GM19324 (cell line): ENCODE data around the gene THSD4.

Experiments used
- ATAC-seq: cut with Tn5 transposase; IDR thresholded peaks from one replicate; pipeline ENCODE4 v1.9.1; 2021; ENCODE audit warnings: mild to moderate bottlenecking, moderate library complexity; ENCODE audit not compliant: unreplicated experiment, low FRiP score

The THSD4 gene

GRCh38 chr15:71505962-71506361, 390.7 kb downstream of the THSD4 start:
- ATAC-seq = no peak

GRCh38 chr15:71506946-71507345, 391.7 kb downstream of the THSD4 start:
- no peak for ATAC-seq

- no peak for ATAC-seq
These were observed 392.9 kb downstream of the THSD4 start for GRCh38 chr15:71508081-71508682.

GRCh38 chr15:71509139-71509538, 393.9 kb downstream of the THSD4 start:
- no peak for ATAC-seq

GRCh38 chr15:71510763-71511162, 395.5 kb downstream of the THSD4 start:
- ATAC-seq = no peak

GRCh38 chr15:71511796-71512681, 396.8 kb downstream of the THSD4 start:
- no peak for ATAC-seq

- ATAC-seq = no peak
These were observed 397.4 kb downstream of the THSD4 start for GRCh38 chr15:71512682-71513006.

- no peak for ATAC-seq
These were observed 400.3 kb downstream of the THSD4 start for GRCh38 chr15:71515375-71516186.

- no peak for ATAC-seq
These were observed 402.5 kb downstream of the THSD4 start for GRCh38 chr15:71517751-71518150.

- ATAC-seq = no peak
These were observed 403.4 kb downstream of the THSD4 start for GRCh38 chr15:71518661-71519060.

GRCh38 chr15:71526060-71526820, 411.0 kb downstream of the THSD4 start:
- ATAC-seq = no peak

GRCh38 chr15:71529361-71529760, 414.1 kb downstream of the THSD4 start:
- ATAC-seq = no peak

GRCh38 chr15:71530116-71530515, 414.8 kb downstream of the THSD4 start:
- ATAC-seq = no peak

GRCh38 chr15:71532994-71533393, 417.7 kb downstream of the THSD4 start:
- no peak for ATAC-seq

- ATAC-seq = no peak
These were observed 422.9 kb downstream of the THSD4 start for GRCh38 chr15:71538181-71538580.

GRCh38 chr15:71541746-71542145, 426.5 kb downstream of the THSD4 start:
- ATAC-seq = no peak

GRCh38 chr15:71542836-71543235, 427.6 kb downstream of the THSD4 start:
- ATAC-seq = no peak

- ATAC-seq = no peak
These were observed 428.1 kb downstream of the THSD4 start for GRCh38 chr15:71543413-71543812.

- no peak for ATAC-seq
These were observed 430.0 kb downstream of the THSD4 start for GRCh38 chr15:71545223-71545760.

GRCh38 chr15:71545923-71546322, 430.7 kb downstream of the THSD4 start:
- no peak for ATAC-seq
